ENCODE data around the gene LRP1-AS.

The LRP1-AS gene

GRCh38 chr12:57143454-57143853 is 4.0 kb downstream of the LRP1-AS start:
- peaks cover 75 to 93% (median 90%) of the 10 kb centered on the region in 3 donors for H3K36me3 ChIP-seq
- no peak for DNase-seq
- intact Hi-C loops (cut with DNase I; ENCODE audit: low total_unique reads): no loop called here
- H3K27me3 ChIP-seq: no peaks in the 10 kb centered on the region
- H3K4me1 ChIP-seq: peaks cover 4 to 81% (median 45%) of the 10 kb centered on the region in 4 donors
- H3K4me3 ChIP-seq: no peak overlapping the region
- H3K27ac ChIP-seq: peak overlapping the region; percentile 56 to 95
- TF ChIP-seq CTCF (IDR thresholded peaks at IDR 0.05): no peak
- no peaks in the 10 kb centered on the region for H3K9me3 ChIP-seq

GRCh38 chr12:57142727-57143126 is 4.7 kb downstream of the LRP1-AS start:
- intact Hi-C loops (cut with DNase I; ENCODE audit: low total_unique reads): no loop called here
- no peaks in the 10 kb centered on the region for H3K9me3 ChIP-seq

GRCh38 chr12:57142121-57142520 is 5.3 kb downstream of the LRP1-AS start:
- H3K4me1 ChIP-seq: peaks cover under 1 to 81% (median 37%) of the 10 kb centered on the region in 4 donors
- H3K4me3 ChIP-seq: no peak overlapping the region
- TF ChIP-seq CTCF (IDR thresholded peaks at IDR 0.05): no peak
- H3K27me3 ChIP-seq: no peaks in the 10 kb centered on the region
- intact Hi-C loops (cut with DNase I; ENCODE audit: low total_unique reads): no loop called here
- peaks cover 75 to 89% (median 88%) of the 10 kb centered on the region in 3 donors for H3K36me3 ChIP-seq
- DNase-seq: no peak
- no peaks in the 10 kb centered on the region for H3K9me3 ChIP-seq
- peak overlapping the region; percentile 56 to 95 for H3K27ac ChIP-seq

More at GRCh38 chr12:57142727-57143126, 4.7 kb downstream of the LRP1-AS start:
- no peak overlapping the region for H3K4me3 ChIP-seq
- no peak for DNase-seq
- no peak for TF ChIP-seq CTCF (IDR thresholded peaks at IDR 0.05)
- no peaks in the 10 kb centered on the region for H3K27me3 ChIP-seq
- H3K27ac ChIP-seq: peak overlapping the region; percentile 56 to 95
- H3K4me1 ChIP-seq: peaks cover 4 to 81% (median 42%) of the 10 kb centered on the region in 4 donors
- peaks cover 75 to 94% (median 93%) of the 10 kb centered on the region in 3 donors for H3K36me3 ChIP-seq

- Histone ChIP-seq H3K4me1 (peaks cover 0 to 81% (median 34%) of the 10 kb centered on the region in 4 donors), H3K9me3 (no peaks in the 10 kb centered on the region), H3K4me3 (no peak overlapping the region), H3K36me3 (peaks cover 72 to 81% (median 79%) of the 10 kb centered on the region in 3 donors), H3K27me3 (no peaks in the 10 kb centered on the region), H3K27ac (peak overlapping the region; percentile 56 to 95)
- no peak for TF ChIP-seq CTCF (IDR thresholded peaks at IDR 0.05)
- peak in 1 of 2 donors; percentile 19 for DNase-seq
- intact Hi-C loops (cut with DNase I; ENCODE audit: low total_unique reads): no loop called here
Observed at GRCh38 chr12:57141249-57141648, 6.2 kb downstream of the LRP1-AS start.

GRCh38 chr12:57139796-57140649 is 7.4 kb downstream of the LRP1-AS start:
- Histone ChIP-seq H3K9me3 (no peaks in the 10 kb centered on the region), H3K4me1 (peaks cover 0 to 81% (median 34%) of the 10 kb centered on the region in 4 donors), H3K4me3 (no peak overlapping the region), H3K36me3 (peaks cover 61 to 68% (median 67%) of the 10 kb centered on the region in 3 donors), H3K27me3 (no peaks in the 10 kb centered on the region), H3K27ac (peak overlapping the region in 1 of 2 donors; percentile 95)
- intact Hi-C loops (cut with DNase I; ENCODE audit: low total_unique reads): no loop called here
- TF ChIP-seq CTCF (IDR thresholded peaks at IDR 0.05): no peak
- peak in 1 of 2 donors; percentile 34 for DNase-seq
